BE2C (cell line): ENCODE results near the gene HABP4.

Experiments
- DNase-seq: peaks from one replicate; pipeline ENCODE4 v3.0.0-alpha.2; 2020
- H3K27me3 ChIP-seq: fragments of 250-450 bp; sonication (Bioruptor Pico); 2 replicates; pipeline ENCODE4 v1.5.1; 2020; ENCODE audit warnings: mild to moderate bottlenecking
- H3K36me3 ChIP-seq: fragments of 250-450 bp; sonication (Bioruptor Pico); 2 replicates; pipeline ENCODE4 v1.5.1; 2020; ENCODE audit warnings: mild to moderate bottlenecking
- H3K4me1 ChIP-seq: fragments of 250-450 bp; sonication (Bioruptor Pico); 2 replicates; pipeline ENCODE4 v1.5.1; 2020
- H3K4me3 ChIP-seq: 2 replicates; pipeline ENCODE4 v1.5.1; 2011; ENCODE audit warnings: low read depth, low read length
- H3K9me3 ChIP-seq: fragments of 250-450 bp; sonication (Bioruptor Pico); 2 replicates; pipeline ENCODE4 v1.5.1; 2020
- TF ChIP-seq, protein P1 (sequence below): IDR thresholded peaks from 2 replicates; pipeline ENCODE4 v1.5.1; 2012; ENCODE audit warnings: mild to moderate bottlenecking, low read depth, low read length

Gene HABP4

DNA sequence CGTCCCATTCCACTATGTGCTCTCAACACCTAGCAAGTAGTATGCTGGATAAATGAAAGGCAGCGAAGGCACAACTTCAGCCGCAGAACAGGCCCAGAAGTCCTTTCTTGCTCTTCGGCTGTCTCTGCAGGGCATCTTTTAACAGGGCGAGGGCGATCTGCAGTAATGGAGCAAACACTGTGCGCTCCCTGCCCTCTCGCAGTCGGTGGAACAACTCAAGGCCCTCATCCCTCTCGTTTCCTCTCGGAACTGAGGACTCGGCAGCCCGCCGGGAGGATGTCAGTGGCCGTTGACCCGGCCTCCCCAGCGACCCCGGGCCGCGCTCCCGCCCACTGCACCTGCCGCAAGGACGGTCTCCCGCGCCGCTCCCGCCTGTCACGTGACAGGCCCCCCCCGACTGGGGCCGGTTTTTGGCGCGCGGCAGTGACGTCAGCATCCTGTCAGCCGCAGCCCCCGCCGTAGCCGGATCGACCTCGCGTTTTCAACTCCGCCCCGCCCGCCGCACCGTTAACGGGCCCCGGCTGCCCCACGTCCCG is 32.9 kb upstream of the HABP4 start:
- H3K4me1 ChIP-seq, result peaks cover 9% of the 10 kb centered on the region
- no peaks in the 10 kb centered on the region for H3K27me3 ChIP-seq
- TF ChIP-seq, protein P1, sequence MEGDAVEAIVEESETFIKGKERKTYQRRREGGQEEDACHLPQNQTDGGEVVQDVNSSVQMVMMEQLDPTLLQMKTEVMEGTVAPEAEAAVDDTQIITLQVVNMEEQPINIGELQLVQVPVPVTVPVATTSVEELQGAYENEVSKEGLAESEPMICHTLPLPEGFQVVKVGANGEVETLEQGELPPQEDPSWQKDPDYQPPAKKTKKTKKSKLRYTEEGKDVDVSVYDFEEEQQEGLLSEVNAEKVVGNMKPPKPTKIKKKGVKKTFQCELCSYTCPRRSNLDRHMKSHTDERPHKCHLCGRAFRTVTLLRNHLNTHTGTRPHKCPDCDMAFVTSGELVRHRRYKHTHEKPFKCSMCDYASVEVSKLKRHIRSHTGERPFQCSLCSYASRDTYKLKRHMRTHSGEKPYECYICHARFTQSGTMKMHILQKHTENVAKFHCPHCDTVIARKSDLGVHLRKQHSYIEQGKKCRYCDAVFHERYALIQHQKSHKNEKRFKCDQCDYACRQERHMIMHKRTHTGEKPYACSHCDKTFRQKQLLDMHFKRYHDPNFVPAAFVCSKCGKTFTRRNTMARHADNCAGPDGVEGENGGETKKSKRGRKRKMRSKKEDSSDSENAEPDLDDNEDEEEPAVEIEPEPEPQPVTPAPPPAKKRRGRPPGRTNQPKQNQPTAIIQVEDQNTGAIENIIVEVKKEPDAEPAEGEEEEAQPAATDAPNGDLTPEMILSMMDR, result no peak
- H3K9me3 ChIP-seq, result no peaks in the 10 kb centered on the region
- H3K36me3 ChIP-seq, result peaks cover 4% of the 10 kb centered on the region
- H3K4me3 ChIP-seq, result peak overlapping the region; percentile 96
- peak; percentile 92 for DNase-seq

DNA sequence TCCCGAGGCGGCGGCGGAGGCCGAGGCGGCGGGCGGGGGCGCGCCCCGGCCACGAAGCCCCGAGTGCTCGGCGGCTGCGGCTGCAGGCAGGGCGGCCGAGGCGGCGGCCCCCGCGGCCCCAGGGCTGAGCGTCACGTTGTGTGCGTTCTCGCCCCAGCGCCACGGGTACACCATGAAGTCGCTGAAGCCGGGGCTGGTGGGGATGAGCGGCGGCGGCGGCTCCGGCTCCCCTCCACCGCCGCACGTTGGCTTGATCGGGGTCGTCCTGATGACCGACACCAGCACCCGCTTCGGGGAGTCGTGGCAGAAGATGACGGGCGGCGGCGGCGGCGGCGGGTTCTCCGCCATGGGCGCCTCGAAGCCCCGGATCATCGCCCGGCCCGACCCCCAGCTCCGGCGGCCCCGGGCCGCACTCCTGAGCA is 32.3 kb upstream of the HABP4 start:
- TF ChIP-seq, protein P1, result no peak
- DNase-seq, result no peak
- H3K4me3 ChIP-seq, result peak overlapping the region; percentile 96
- no peaks in the 10 kb centered on the region for H3K27me3 ChIP-seq
- H3K36me3 ChIP-seq, result peaks cover 4% of the 10 kb centered on the region
- peaks cover 9% of the 10 kb centered on the region for H3K4me1 ChIP-seq
- H3K9me3 ChIP-seq, result no peaks in the 10 kb centered on the region

DNA sequence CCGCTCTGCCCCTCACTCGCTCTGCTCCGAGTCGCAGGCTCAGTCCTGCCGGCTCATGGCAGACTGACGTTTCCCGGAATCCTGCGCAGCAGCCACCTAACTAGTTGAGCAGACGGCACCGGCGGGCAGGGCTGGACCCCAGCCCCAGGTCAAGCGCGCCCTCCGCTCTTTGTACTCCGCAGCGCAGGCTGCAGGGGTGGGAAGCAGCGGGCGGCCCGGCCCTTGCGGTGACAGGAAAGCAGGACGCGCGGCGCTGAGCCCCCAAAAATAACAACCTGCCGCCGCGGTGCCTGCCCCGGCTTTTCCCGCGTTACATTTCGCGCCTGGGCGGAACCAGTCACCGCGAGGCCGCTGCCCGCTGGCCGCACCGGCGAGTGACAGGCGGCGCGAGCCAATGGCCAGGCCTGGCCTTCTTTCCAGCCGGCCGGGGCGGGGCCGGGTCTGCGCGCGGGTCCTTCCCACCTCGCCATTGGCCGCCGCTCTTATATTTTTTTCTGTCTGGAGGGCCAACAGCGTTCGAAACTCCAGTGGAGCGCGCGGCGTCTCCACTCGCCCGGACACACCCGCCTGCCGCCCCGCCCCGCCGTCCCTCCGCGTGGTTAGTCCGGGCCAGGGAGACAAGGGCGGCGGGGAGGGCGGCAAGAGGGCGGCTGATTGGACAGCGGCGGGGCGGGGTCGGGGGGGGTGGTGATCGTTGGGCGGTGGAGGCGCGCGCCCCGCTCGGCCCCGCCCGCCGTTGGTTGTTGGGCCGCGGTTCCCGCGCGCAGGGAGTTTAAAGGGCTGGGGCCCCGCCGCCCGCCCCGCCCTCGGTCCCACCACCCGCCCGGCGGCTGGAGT is 31.7 kb upstream of the HABP4 start, which contains the start of gene ZNF367:
ZNF367 (minus strand) TSS at position 288 of the 837 bp plus-strand sequence. CDS start 338 bp downstream, outside the sequence.
- Histone ChIP-seq H3K27me3 (no peaks in the 10 kb centered on the region), H3K4me1 (peaks cover 9% of the 10 kb centered on the region), H3K4me3 (peak within 1 kb of the TSS; percentile 96), H3K36me3 (no peaks in the 10 kb centered on the region; the same call in 1 of the 2 replicates), H3K9me3 (no peaks in the 10 kb centered on the region)
- peak; percentile 99 for DNase-seq
- TF ChIP-seq, protein P1, result no peak

DNA sequence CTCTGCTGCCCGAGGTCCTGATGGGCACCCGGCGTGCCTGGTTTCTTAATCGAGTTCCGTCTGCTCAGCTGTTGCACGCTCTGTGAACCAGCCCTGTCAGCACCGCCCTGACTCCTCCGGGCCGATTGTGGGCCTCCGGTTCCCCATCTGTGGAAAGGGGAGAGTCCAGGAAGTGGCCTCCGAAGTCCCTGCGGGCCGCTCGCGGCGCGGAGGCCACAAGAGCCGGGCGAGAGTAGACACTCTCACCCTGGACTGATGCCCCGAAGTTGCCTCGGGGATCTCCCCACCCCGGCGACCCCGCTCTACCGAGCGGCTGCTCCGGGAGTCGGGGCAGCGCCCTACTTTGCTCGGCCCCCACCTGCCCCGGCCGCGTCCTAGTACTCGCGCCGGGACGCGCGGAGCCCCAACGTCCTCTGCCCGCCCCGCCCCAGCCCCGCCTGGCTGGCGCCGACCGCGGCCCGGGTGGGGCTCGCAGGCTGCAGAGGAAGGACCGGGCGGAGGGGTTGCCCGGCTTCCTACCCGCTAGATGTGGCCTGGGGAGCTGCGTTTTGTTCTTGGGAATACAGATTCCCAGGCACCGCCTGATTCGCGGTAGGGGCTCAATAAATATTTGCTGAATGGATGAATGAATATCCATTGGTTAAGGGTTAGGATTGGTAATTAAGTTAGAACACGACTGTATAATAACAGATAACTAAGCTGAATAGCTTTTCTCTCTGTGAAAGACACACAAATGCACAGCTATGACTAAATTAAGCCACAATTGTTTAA is 30.9 kb upstream of the HABP4 start:
- H3K4me1 ChIP-seq, result peaks cover 9% of the 10 kb centered on the region

DNA sequence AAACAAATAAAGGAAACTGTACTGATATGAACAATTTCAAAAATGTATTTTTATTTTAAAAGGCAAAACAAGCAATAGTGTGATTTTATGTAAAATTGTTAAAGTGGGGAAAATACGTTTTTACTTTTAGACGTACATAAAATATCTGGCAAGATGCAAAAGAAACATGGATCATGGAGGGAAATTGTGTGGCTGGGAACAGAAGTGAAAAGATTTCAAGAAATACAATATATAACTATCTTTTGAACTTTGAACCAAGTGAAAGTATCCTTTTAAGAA is 30.3 kb upstream of the HABP4 start:
- H3K9me3 ChIP-seq, result no peaks in the 10 kb centered on the region

More for the DNA sequence above, 30.9 kb upstream of the HABP4 start:
- H3K9me3 ChIP-seq, result no peaks in the 10 kb centered on the region
- peak; percentile 84 for DNase-seq
- TF ChIP-seq, protein P1, result no peak
- no peaks in the 10 kb centered on the region for H3K27me3 ChIP-seq
- no peaks in the 10 kb centered on the region; the same call in 1 of the 2 replicates for H3K36me3 ChIP-seq
- H3K4me3 ChIP-seq, result peak overlapping the region; percentile 80

More for the DNA sequence above, 30.3 kb upstream of the HABP4 start:
- TF ChIP-seq, protein P1, result no peak
- no peak for DNase-seq
- no peaks in the 10 kb centered on the region for H3K27me3 ChIP-seq
- H3K4me3 ChIP-seq, result peak overlapping the region; percentile 80
- H3K4me1 ChIP-seq, result peaks cover 9% of the 10 kb centered on the region
- H3K36me3 ChIP-seq, result no peaks in the 10 kb centered on the region; the same call in 1 of the 2 replicates
